Measurements from ENCODE around the gene PM20D1.
"Not testable (repeated sequence)": the region's sequence is repeated elsewhere in the genome, so short reads cannot be mapped to it uniquely, and the experiment has no call there.

The PM20D1 gene

GRCh38 chr1:205849619-205850355, at the start of gene PM20D1:
PM20D1 (minus strand) TSS chr1:205850132; CDS start chr1:205850072, 60 bp downstream.
- peak; percentile 94 for DNase-seq

GRCh38 chr1:205896351-205896750, 46.4 kb upstream of the PM20D1 start:
- no peak for DNase-seq

- DNase-seq = not testable (repeated sequence)
Measured at GRCh38 chr1:205894119-205894518, 44.2 kb upstream of the PM20D1 start.

- not testable (repeated sequence) for DNase-seq
Measured at GRCh38 chr1:205892175-205892574, 42.2 kb upstream of the PM20D1 start.

GRCh38 chr1:205891481-205891880, 41.5 kb upstream of the PM20D1 start:
- not testable (repeated sequence) for DNase-seq

- not testable (repeated sequence) for DNase-seq
Measured at GRCh38 chr1:205890631-205891030, 40.7 kb upstream of the PM20D1 start.

- DNase-seq = not testable (repeated sequence)
Measured at GRCh38 chr1:205889706-205890105, 39.8 kb upstream of the PM20D1 start.

GRCh38 chr1:205889006-205889405, 39.1 kb upstream of the PM20D1 start:
- not testable (repeated sequence) for DNase-seq

- no peak for DNase-seq
Measured at GRCh38 chr1:205883792-205884191, 33.9 kb upstream of the PM20D1 start.

GRCh38 chr1:205880923-205881322, 31.0 kb upstream of the PM20D1 start:
- DNase-seq = no peak

GRCh38 chr1:205879974-205880373, 30.0 kb upstream of the PM20D1 start:
- no peak for DNase-seq

GRCh38 chr1:205878026-205878425, 28.1 kb upstream of the PM20D1 start:
- DNase-seq = no peak

GRCh38 chr1:205873148-205873547, 23.2 kb upstream of the PM20D1 start:
- not testable (repeated sequence) for DNase-seq

- DNase-seq = no peak
Measured at GRCh38 chr1:205870236-205870635, 20.3 kb upstream of the PM20D1 start.

- DNase-seq = no peak
Measured at GRCh38 chr1:205861540-205861939, 11.6 kb upstream of the PM20D1 start.

GRCh38 chr1:205858141-205858961, 8.4 kb upstream of the PM20D1 start:
- DNase-seq = no peak

- DNase-seq = not testable (repeated sequence)
Measured at GRCh38 chr1:205857501-205857900, 7.6 kb upstream of the PM20D1 start.

- DNase-seq = no peak
Measured at GRCh38 chr1:205856433-205856832, 6.5 kb upstream of the PM20D1 start.

GRCh38 chr1:205852969-205853368, 3.0 kb upstream of the PM20D1 start:
- DNase-seq = no peak

- no peak for DNase-seq
Measured at GRCh38 chr1:205851993-205852392, 2.1 kb upstream of the PM20D1 start.

GRCh38 chr1:205843036-205843859, 6.7 kb downstream of the PM20D1 start:
- no peak for DNase-seq

GRCh38 chr1:205842229-205842628, 7.7 kb downstream of the PM20D1 start:
- DNase-seq = no peak
